NOMO-1 treated with DMSO at 0.1 percent for 48 hours (cell line): ENCODE measurements around the gene A4GNT.
"Not testable (repeated sequence)": the region's sequence is repeated elsewhere in the genome, so short reads cannot be mapped to it uniquely, and the experiment has no call there.

ENCODE experiments used
- DNase-seq: peaks from one replicate; lab custom pipeline; 2025; ENCODE audit not compliant: unreplicated experiment; lab: John Stamatoyannopoulos, UW

Gene A4GNT

DNA sequence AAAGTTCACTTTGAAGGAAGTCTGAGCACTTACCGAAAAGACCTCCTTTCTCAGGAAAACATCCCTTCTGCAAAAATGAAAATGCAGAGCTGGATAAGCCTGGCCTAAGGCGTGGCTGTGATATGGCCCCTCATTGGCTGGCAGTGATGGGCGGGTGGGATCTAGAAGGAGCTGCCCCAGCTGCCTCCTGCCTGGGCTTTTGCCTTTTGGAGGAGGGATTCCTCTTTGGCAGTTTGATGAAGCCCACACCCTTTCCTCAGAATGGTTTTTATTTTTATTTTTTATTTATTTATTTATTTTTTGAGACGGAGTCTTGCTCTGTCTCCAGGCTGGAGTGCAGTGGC lies 12.8 kb downstream of the A4GNT start:
- no peak for DNase-seq

DNA sequence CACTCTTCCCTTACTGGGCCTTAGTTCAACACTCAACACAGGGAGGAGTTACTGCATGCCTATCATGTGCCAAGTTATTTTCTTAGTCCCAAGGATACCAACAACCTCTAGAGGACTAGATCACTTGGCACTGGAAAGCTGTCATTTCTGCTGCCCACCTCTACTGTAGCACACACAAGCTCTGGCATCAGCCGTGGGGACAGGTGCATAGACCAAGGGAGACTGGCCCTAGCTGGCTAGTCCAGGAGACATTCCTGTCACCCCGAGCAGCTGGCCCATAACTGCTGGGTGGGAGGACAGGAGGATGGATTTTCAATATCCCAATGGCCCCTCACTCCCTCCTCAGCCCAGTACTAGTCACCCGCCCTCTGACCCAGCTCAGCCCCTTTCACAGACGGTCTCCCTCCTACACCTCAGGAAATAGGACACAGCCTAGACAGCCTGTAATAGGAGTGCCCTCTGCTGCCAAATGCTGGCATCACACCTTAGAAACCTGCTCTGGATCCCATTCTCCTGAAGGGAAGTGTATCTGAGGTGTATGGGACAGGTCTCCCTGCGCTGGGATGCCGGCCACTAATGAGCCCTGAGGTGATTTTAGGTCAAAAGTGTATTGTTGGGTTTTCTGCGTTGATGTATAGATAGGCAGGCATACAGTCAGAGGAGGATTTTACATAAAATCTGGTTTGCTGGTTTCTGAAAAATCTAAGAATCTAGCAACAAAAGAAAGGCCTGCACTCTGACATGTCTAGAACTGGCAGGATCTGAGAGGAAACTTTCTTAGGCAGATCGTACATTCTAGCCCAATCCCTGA lies 13.4 kb downstream of the A4GNT start:
- peak; percentile 53 for DNase-seq

DNA sequence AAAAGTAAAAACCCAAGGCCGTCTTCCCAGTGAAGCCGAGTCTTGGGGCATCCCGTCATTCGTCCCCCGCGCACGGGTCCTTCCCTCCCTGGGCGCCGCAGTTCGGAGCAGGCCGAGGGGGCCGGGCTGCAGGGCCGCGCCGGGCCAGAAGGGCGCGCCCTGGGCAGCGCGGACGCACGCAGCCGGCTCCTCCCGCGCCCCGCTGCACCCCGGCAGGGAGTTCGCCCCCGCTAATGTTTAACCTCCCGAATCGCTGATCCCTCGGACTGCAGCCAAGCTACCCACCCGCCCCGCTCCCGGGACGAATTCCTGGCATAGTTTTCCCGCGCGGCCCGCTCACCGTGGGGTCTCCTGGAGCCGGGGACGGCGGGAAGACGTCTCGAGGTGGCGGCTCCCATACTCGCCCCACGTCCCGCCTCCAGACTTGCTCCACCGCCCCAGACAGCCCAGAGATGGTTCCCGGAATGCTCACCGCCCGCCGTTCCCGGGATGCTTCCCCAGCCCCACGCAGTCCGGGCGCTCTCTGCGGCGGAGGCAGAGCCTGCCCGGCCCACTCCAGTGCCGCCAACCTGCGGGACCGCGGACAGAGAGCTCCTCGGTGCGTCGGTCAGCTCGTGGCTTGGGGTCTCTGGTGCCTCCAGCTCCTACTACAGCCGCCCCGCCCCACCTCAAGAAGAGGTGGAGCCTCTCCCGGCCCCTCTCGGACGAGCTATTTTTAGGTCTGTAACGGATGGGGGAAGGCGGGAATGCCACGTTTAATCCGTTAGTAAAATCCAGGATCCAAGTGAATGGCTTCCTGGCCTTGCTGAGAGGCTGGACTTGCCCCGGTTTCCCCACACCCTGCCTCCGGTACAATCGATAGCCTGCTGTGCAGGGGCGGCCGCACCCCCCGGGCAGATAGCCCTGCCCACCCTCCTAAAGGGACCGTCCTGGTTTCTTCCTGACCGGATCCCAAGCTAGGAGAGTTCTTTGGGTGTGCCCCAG lies 16.9 kb downstream of the A4GNT start, which contains the start of gene DZIP1L:
DZIP1L (minus strand) TSS at position 621 of the 984 bp plus-strand sequence. CDS start 11,637 bp downstream, outside the sequence.
- DNase-seq, result peak; percentile 59

DNA sequence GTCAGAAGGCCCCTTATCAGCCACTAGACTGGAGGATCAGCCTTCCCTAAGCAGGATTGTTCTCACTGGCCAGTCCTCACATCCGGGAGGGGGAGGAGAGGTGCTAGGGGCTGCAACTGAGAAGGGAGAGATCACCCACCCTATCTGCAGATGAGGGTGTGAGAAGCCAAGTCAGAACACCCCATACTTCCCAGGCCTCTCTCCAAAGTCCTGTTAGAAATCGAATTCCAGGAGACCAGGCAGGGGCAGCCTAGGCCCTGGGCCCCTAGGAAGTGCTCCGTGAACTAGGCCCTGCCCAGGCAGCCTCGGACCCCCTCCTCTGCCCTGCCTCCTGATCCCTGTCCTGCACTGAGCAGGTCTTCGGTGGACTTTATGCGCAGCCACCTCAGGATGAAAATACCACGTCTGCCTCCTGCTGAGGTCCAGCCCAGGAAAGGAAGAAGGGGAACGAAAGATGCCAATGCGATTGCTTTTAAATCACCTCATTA lies 17.7 kb downstream of the A4GNT start:
- DNase-seq, result no peak

DNA sequence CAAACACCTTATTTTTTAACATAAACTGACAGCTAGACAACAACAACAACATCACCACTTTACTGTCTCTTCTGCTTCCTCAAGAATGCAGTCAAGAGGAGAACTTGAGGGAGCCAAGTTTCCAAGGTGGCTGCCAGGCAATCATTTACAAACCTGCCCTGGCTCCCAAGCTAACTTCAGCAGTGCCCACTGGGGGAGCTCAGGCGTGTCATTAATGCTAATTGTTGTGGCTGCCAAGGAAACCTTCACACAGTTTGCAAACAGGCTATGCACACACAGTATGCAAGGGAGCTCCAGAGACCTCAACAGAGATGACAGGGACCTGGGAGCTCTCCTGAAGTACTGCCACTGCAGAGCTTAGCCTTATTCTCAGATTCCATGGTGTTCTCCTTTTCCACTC lies 18.9 kb downstream of the A4GNT start:
- no peak for DNase-seq

DNA sequence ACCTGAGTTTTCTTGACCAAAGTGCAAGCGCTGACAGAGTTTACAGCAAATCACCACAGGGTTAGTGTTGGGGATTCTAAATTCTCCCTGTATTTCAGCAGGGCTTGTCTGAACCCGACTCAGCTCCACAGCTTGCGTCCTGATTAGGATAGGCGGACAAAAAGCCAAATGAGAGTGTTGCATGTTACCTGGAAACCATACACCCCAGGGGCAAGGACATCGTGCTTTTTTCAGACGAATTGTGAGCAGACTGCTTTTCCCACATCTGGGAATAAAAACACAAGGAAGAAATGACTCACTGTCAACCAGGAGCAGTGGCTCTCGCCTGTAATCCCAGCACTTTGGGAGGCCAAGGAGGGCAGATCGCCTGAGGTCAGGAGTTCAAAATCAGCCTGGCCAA lies 19.8 kb downstream of the A4GNT start:
- DNase-seq, result no peak

DNA sequence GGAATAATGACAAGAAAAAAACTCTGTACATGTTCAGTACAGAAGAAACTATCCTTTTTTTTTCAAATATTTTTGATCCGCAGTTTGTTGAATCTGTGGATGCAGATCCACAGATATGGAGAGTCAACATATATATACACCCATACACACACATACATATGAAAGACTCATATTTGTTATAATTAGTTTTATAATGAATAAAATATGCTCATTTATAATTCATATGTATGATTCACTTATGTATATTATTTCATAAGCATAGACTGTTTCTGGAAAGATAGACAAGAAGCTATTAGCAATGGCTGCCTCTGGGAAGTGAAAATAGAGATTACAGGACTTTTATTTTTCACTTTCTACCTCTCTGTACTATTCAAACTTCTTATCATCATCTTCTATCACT lies 26.6 kb downstream of the A4GNT start:
- no peak for DNase-seq

DNA sequence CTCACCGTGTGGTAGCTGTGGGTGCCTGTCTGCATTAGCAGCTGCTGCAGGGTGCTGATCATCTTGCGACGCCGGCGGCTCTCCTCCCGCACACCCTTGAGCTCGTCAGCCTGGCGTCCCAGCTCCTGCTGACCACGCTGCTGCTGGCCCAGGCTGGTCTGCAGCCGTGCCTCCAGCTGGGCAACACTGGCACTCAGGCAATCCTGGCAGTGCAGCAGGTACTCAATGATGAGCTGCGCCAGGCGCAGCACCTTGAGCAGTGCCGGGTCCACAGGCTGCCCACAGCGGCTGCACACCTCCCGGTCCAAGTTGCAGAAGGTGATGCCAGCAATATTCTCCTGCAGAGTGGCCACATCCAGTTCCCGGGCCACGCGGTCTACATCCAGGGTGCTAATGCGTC lies 28.7 kb downstream of the A4GNT start:
- no peak for DNase-seq

DNA sequence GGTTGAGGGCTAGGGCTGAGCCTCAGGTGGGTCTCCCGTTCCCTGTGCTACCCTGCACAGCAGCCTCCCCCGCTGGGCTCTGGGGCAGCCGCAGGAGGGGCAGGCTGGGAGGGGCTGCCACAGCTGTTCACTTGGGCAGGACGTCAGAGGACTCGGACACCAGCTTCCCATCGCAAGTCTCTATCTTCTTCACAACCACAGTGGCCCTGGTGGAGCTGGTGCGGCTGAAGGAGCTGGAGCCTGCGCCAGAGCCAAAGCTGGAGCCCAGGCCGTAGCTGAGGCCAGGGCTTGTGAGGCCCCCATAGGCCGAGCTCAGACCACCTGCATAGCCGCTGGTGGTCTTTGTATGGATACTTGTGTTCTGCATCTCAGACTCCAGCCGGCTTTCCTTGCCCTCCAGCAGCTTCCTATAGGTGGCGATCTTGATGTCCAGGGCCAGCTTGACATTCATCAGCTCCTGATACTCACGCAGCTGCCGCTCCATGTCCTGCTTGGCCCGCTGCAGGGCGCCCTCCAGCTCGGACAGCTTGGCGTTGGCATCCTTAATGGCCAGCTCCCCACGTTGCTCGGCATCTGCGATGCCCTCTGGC lies 30.7 kb downstream of the A4GNT start:
- DNase-seq, result not testable (repeated sequence)

DNA sequence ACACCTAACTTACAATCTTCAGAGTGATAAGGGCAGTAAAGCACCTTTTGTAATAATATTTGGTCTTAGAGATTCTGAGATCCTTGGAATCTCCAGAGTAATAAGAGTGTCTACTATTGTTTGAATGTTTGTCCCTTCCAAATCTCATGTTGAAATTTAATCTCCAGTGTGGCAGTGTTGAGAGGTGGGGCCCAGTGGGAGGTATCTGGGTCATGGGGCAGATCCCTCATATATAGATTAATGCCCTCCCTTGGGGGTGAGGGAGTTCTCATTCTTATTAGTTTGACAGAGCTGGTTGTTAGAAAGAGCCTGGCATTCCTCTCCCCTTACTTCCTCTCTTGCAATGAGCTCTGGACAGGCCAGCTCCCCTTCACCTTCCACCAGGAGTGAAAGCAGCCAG lies 32.8 kb downstream of the A4GNT start:
- no peak for DNase-seq

DNA sequence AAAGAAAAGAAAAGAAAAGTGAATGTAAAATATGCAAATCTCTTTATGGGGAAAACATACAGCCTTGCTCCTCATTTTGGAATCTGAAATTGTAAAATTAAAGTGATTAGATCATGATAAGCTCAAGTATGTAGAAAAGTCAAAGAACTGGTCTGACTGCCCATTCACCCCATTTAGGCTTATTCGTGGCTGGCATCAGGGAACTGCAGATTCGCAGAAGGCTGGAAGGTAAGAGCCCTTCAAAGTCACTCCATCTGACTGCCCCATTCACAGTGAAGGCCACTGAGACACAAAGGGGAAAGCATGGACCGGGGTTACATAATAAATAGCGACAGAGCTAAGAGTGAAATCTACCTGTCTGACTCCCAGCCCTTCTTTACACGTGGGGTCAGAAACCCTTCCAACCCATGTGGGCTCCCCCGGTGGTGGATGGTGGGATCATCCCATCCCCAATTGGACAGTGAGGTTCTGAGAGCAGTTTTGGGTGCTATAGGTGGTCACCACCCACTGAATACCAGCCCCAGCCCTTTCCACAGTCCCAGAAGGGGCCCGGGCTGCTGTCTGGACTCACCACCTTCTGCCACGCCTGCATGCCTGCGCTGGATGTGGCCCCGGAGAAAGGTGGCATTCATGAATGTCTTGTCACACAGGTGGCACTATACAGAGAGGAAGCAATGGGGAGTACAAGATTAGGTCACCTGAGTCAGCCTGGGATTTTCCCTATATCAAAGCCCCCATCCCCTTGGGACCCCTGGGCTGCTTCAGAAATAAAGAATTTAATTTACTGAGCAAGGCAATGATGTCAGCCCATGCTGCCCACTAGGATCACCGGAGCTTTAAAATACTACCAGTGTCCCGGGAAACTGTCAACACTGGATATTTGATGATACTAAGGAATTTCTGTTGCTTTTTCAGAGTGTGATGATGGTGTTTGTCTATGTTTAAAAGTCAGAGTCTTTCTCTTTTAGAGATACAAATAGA lies 34.7 kb downstream of the A4GNT start:
- no peak for DNase-seq

DNA sequence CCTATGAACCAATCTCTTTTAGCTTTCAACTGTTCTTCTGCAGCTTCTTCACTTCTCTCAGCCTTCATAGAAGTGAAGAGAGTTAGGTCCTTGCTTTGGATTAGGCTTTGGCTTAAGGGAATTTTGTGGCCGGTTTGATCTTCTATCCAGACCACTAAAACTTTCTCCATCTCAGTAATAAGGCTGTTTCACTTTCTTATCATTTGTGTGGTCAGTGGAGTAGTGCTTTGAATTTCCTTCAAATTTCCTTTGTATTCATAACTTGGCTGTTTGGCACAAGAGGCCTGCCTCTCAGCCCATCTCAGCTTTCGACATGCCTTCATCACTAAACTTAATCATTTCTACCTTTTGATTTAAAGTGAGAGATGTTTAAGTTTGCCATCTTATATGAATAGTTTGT lies 38.5 kb downstream of the A4GNT start:
- no peak for DNase-seq

DNA sequence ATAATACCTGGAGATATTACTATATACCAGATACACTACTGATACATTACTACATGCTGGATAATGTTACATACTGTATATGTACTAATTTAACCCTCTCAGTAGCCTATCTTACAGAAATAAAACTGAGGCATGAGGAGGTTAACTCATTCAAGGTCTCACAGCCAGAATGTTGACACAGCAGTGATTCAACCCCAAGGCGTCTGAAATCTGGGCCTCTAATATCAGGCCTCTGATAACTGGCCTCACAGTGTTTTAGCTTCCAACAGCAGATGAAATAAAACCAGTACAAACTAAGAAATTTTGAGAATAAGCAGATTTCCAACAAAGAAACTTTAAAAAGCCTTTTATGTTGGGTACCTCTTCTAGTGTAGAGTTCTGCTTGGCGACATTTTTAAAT lies 40.2 kb downstream of the A4GNT start:
- DNase-seq, result no peak

DNA sequence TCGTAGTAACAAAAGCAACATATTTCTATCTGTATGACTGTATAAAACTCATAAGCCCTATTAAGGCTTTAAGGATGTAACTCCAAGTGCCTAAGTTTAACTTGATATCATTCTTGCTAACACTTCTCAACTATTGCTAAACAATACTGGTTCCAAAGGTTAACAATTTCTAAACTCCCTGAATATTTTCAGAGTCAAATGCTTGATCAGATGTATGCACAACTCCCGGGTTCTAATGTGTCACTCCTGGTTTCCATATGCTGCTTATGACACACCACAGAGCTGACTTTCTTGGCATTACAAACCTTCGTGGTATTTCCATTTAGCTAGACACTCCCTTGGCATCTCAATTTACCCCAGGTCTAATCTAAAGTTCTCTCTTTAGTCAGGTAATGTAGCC lies 43.1 kb downstream of the A4GNT start:
- no peak for DNase-seq

DNA sequence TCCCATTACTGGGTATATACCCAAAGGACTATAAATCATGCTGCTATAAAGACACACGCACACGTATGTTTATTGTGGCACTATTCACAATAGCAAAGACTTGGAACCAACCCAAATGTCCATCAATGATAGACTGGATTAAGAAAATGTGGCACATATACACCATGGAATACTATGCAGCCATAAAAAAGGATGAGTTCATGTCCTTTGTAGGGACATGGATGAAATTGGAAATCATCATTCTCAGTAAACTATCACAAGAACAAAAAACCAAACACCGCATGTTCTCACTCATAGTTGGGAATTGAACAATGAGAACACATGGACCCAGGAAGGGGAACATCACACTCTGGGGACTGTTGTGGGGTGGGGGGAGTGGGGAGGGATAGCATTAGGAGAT lies 46.4 kb downstream of the A4GNT start:
- not testable (repeated sequence) for DNase-seq

DNA sequence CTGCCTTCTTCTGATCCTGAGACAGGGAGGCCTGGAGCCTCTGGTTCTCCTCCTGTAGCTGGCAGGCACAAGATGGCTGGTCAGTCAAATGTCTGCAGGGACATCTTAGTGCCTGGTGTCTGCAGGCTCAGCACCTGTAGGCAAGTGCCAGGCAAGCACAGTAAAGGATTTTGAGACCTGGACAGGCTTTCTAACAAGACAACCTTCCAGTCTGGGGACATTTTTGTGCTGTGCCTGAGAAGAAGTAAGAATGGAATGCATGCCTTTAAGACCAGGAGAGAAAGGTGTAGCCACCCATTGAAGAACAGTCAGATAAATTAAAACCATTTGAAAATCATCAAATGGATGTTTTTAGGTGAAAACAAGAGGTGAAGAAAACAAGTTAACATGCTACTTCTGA lies 48.0 kb downstream of the A4GNT start:
- no peak for DNase-seq

DNA sequence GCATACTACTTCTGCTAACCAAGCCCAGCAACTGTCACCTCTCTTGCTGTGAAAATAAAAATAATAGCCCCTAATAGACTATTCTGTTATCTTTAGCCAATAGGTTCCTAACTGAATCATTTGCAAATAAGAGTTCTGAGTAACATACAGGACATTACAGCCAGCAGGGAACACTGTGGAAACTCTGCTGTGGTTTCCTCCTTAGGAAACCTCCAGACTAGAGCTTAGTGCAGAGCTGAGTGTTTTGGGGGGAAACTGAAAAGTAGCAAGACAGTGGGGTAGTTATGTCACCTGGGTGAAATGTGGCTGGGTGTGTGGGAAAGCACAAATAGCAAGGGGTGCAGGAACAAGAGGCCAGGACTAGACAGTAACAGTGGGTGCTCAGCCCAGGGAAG lies 49.2 kb downstream of the A4GNT start:
- no peak for DNase-seq

DNA sequence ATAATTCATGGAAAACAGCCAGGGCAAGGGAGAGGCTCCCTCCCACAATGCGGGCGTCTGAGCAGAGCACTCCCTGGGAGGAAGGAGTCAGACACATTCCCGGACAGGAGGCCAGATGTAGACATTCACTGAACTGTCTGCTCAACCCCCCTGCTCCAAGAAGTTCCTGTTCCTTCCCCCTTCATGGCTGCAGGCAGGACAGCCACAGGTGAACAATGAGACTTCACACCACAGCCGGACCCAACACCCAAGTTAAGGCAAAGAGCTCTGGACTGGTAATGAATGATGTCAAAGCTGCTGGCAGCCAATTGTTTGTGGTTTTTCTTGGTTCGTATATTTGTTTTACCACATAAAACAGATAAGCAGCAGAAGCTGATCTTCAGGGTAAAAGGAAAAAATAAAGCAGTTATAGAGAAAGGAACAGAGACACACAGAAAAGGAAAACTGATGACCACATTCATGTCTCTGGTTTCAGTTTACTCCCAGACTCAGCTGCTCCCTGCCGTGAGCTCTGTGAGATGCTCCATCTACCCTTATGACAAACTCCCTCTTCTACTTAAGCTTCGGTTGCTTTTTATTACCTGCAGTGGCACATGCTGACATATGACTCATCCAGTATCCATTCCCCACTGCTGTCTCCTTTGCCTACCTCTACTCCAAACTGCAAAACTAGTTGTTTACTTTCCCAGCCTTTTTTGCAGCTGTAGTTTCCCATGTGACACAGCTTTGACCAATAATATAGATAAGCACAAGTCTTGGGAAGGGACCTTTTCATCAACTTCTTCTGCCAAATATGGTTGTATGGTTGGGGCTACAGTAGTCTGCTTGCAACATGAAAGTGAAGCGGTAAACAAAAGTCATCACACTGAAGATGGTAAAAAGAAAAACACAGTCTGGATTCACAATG lies 49.9 kb downstream of the A4GNT start:
- DNase-seq, result peak; percentile 88

DNA sequence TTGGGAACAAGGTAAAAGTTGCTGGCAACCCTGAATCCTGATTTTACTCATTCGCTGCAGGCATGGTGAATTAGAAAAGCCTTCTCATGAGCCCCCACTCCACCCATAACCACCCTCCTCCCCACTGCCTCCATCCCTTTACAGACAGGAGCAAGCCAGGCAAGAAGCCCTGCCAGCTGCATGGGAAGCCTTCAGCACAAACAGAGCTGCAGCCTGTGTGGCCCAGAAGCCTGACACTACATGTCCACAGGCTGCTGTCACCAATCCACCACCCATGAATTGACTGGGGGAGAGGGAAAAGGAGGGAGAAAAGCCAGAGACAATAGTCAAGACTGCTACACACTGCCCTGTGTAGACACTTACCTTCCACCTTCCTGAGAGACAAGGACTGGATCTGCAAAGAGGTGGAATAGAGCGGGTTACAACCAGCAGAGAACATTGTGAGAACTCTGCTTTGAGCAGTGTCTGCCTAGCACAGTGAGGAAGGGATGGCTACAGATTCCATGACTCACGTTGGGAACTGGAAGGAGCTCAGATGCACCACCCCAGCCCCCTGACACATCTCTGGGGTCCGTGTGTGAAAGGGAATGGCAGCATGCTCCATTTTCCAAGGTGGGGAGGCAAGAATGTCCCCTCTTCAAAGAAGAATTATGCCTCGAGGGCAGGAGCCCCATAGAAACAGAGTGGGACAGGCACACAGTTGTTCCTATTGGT lies 50.7 kb downstream of the A4GNT start:
- no peak for DNase-seq
